ENCODE results near the gene SLC6A3.
"Not testable (repeated sequence)": the region's sequence is repeated elsewhere in the genome, so short reads cannot be mapped to it uniquely, and the experiment has no call there.

Gene SLC6A3

GRCh38 chr5:1440098-1440493 lies 5.1 kb downstream of the SLC6A3 start:
- no peak for DNase-seq (ENCODE audit: low spot score)

- no peak for DNase-seq (ENCODE audit: low spot score)
Measured at GRCh38 chr5:1439388-1440097, 5.7 kb downstream of the SLC6A3 start.

- DNase-seq (ENCODE audit: low spot score) = no peak
Measured at GRCh38 chr5:1438871-1439270, 6.4 kb downstream of the SLC6A3 start.

DNA sequence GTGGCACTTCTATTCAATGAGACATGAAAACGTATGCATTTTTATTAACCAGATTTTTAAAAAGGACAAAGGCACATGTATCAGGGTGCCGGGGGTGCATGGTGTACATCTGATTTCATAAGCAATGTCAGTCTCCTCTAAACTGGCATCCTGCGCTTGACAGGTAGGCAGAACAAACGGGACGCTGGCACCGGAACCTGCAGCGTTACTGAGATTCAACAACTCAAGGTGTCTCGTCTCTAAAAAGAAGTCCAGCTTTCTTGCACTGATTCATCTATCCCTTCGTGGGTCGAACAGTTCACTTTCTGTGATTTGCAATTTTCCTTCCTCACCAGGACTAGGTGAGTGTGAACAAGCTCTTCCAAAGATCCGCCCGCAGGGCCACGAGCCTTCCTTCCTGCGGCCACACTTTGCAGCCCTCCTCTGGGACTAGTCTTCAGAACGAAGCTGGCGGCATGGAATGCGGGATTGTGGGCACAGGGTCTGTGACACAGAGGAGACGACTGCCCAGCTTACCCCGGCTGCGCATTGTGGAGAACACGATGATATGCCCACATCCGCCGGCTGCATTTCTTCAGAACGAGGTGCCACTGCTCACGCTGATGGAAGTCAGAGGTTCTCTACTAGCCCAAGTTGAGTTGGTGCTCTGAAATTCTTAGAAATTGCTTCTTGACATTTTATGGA lies 7.2 kb downstream of the SLC6A3 start:
- no peak for DNase-seq (ENCODE audit: low spot score)

DNA sequence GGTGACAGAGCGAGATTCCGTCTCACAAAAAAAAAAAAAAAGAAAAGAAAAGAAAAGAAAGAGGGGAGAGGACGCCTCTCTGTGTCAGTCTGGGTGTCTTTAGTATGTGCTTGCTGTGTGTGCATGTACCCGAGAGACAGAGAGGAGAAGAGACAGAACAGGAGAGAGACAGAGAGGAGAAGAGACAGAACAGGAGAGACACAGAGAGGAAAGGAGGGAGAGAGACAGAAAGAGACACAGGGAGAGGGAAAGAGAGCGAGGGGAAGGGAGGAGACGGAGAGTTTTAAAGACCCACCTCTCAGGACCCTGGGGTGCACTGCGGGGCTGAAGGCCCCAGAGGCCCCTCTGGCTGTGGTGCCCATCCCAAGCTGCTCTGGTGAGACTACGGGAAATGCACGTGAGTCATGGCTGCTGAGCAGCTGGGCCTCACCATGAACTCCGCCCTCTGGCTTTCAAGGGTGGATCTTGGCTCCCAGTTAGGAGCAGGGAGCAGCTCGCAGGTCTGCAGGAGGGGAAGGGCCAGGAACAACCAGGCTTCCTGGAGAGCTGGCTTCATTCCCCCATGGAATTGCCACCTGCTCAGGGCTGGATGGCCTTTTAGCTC lies 7.9 kb downstream of the SLC6A3 start:
- peak; percentile 82 for DNase-seq (ENCODE audit: low spot score)

DNA sequence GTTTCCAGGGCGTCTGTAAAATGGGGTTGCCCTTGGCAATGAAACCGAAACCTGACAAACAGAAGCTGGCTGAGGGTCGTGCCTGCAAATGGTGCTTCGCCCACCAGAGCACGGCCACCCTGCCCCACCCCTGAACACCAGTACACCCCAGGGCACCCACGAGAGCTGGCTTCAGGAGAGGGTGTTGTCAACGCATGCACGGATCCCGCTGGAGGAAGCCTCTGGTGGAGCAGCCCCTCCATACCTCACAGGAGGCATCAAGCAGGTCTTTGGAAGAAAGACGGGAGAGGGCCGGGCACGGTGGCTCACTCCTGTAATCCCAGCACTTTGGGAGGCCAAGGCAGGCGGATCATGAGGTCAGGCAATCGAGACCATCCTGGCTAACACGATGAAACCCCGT lies 8.6 kb downstream of the SLC6A3 start:
- no peak for DNase-seq (ENCODE audit: low spot score)

- no peak for DNase-seq (ENCODE audit: low spot score)
Measured at GRCh38 chr5:1436036-1436435, 9.2 kb downstream of the SLC6A3 start.

DNA sequence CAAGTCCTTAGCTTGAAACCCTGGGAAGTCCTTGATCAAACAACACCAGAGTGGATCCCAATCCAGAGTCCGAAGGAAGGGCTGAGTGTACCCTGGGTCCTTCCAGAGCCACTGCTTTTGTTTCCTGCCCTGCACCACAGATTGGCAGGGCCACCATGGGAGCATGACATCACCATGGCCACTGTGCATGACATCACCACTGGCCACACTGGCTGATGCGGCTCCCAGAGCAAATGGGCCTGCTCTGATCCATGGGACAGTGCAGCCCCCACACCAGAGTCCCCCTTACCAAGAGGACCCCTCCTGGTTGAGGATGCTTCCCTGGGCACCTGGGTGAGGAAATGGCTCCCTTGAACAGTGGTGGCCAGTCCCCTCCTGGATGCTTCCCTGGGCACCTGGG lies 9.9 kb downstream of the SLC6A3 start:
- DNase-seq (ENCODE audit: low spot score) = no peak

DNA sequence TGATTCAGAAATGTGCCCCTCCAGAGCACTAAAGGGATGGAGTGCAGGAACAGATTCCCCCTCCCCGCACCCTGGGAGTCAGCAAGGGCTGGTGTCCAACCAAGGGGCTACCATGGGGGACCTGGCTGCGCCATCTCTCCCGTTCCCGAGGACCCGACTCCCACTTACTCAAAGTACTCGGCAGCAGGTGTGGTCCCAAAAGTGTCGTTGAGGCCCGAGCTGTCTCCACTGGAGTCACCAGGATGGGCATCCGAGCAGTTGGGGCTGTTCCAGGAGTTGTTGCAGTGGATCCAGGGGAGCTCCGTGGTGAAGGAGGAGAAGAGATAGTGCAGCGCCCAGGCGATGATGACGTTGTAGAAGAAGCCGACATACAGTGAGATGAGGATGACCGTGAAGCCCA lies 12.9 kb downstream of the SLC6A3 start:
- no peak for DNase-seq (ENCODE audit: low spot score)

DNA sequence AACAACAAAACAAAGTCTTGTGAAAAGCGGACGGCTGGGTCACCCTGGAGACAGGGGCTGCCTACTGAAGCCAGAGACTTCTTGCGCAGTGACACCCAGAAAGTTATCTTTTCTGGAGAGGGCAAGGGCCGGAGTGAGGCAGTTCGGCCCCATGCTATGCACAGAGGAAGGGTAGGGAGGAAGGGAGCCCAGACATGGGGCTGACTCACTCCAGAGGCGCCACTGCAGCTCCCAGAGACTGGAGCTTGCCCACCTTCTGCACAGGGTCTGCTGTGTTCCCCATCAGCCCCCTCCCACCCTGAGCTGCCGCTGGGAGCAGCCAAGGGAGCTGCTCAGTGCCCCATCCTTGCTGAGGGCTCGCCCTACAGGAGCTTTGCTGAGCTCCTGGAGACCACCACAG lies 13.3 kb downstream of the SLC6A3 start:
- no peak for DNase-seq (ENCODE audit: low spot score)

GRCh38 chr5:1431021-1431811 lies 14.0 kb downstream of the SLC6A3 start:
- no peak for DNase-seq (ENCODE audit: low spot score)

- DNase-seq (ENCODE audit: low spot score) = no peak
Measured at GRCh38 chr5:1430121-1430795, 15.0 kb downstream of the SLC6A3 start.

- DNase-seq (ENCODE audit: low spot score) = no peak
Measured at GRCh38 chr5:1429496-1429895, 15.7 kb downstream of the SLC6A3 start.

DNA sequence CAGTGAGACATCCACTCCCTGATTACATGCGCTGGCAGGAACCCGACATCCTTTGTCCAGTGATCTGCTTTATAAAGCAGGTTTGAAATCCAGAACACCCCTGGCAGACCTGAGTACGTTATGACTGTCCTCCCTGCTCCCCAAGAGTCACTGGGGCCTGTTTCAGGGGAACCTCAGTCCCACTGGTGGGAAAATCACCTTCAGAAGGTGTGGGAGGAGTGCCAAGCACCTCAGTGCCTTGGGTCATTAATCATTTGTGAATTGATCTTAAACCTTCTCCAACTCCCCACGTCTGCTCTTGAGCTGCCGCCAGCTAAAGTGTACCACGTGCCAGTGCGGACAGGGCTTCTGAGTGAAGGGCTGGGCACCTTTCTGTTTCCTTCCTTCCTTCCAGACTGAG lies 16.2 kb downstream of the SLC6A3 start:
- DNase-seq (ENCODE audit: low spot score) = no peak

DNA sequence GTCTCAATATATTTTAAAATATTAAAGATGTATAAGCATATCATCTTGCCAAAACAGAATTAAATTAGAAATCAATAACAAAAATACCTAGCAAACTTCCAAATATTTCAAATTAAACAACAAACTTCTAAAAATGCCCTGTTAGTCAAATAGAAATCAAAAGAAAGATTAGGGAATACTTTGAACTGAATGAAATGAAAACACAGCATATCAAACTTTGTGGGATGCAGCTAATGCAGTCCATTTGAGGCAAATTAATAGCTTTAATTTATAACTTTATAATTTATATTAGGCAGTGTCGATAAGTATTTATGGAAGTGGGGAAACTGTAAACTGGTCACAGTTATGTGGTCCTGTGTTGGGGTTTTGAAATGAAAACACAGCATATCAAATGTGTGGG lies 17.1 kb downstream of the SLC6A3 start:
- DNase-seq (ENCODE audit: low spot score) = no peak

- DNase-seq (ENCODE audit: low spot score) = no peak
Measured at GRCh38 chr5:1424716-1425115, 20.5 kb downstream of the SLC6A3 start.

- no peak for DNase-seq (ENCODE audit: low spot score)
Measured at GRCh38 chr5:1423901-1424603, 21.2 kb downstream of the SLC6A3 start.

DNA sequence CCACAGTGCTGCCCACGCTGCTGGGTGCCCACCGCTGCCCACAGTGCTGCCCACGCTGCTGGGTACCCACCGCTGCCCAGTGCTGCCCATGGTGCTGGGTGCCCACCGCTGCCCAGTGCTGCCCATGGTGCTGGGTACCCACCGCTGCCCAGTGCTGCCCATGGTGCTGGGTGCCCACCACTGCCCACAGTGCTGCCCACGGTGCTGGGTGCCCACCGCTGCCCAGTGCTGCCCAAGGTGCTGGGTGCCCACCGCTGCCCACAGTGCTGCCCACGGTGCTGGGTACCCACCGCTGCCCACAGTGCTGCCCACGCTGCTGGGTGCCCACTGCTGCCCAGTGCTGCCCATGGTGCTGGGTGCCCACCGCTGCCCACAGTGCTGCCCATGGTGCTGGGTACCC lies 22.7 kb downstream of the SLC6A3 start:
- DNase-seq (ENCODE audit: low spot score) = not testable (repeated sequence)

- no peak for DNase-seq (ENCODE audit: low spot score)
Measured at GRCh38 chr5:1421521-1422341, 23.5 kb downstream of the SLC6A3 start.

All from iPS-NIHi11 (cell line).